ENCODE measurements around the gene DLG2. TPM values are rescaled to one million over a fixed set of nuclear protein-coding genes. Genes with fewer than 3 reads are reported as not detected.

DLG2 gene
- total and polyA plus RNA-seq, 9 of the 15 experiments (the other 6 are each of a cell fraction or from before 2014, with no cell fraction given) = 0.52 to 1.6 (median 0.95) TPM

- no peak for TF ChIP-seq ZNF444 (CRISPR knock-in tag; IDR thresholded peaks at IDR 0.05)
Observed at GRCh38 chr11:85647078-85647477, 19.9 kb upstream of the DLG2 start (continued).

GRCh38 chr11:85643191-85643614, 16.1 kb upstream of the DLG2 start:
- CTCF ChIA-PET (ENCODE audit: low intra/inter-chr PET ratio) = no interaction called here
- WGBS (ENCODE audit: insufficient coverage, low coverage, missing lambda C conversion rate) = 10% methylated on average over 2 of the region's 2 CpGs
- H3K27me3 ChIP-seq (ENCODE audit: control insufficient read depth in 2 of 2, insufficient read depth in 2 of 2, low read length in 2 of 2) = no peaks in the 10 kb centered on the region
- peaks cover under 1% of the 10 kb centered on the region; the same call in 1 of the 3 replicates for H3K36me3 ChIP-seq (ENCODE audit: control insufficient read depth, insufficient read depth, low read length)
- no peaks in the 10 kb centered on the region for H3K9me1 ChIP-seq (ENCODE audit: control insufficient read depth, insufficient read depth, low read length)
- FAIRE-seq = no peak
- POLR2A ChIA-PET = interaction anchor here (1.0 kb wide), 1 partner anchor 15 kb away, joined by 6 read pairs; the partner anchor contains the start of gene TMEM126B
- no TSS peak for BruUV-seq (replicated peaks)
- no peaks in the 10 kb centered on the region for H3K9me3 ChIP-seq (replicated peaks; ENCODE audit: control insufficient read depth, insufficient read depth, low read depth, low read length)
- DNase-seq (ENCODE audit: extremely low read depth in 1 of 4, low spot score in 3 of 4) = peak in 1 of 4 experiments; percentile 36
- TF ChIP-seq THRB (CRISPR knock-in tag; conservative IDR thresholded peaks at IDR 0.05) (no peak), PHF8 (IDR thresholded peaks at IDR 0.05; ENCODE audit: borderline replicate concordance, low read length) (no peak), NFIX (CRISPR knock-in tag; IDR thresholded peaks at IDR 0.05; ENCODE audit: low read depth) (peak; percentile 39; the same call in 1 of the 2 replicates), RCOR1 (IDR thresholded peaks at IDR 0.05; ENCODE audit: borderline replicate concordance in 1 of 2, low read depth in 2 of 2, low read length in 2 of 2) (peak in 1 of 2 experiments; percentile 21; a peak in 1 of 4 replicates), KDM1A (IDR thresholded peaks at IDR 0.05) (peak in 1 of 2 experiments; percentile 66; a peak in 2 of 4 replicates), ZNF589 (CRISPR knock-in tag; IDR thresholded peaks at IDR 0.05; ENCODE audit: low read depth) (no peak), NFIC (IDR thresholded peaks at IDR 0.05) (peak; percentile 95), PPARD (CRISPR knock-in tag; IDR thresholded peaks at IDR 0.05) (no peak), ARID2 (IDR thresholded peaks at IDR 0.05) (no peak), ZNF324 (CRISPR knock-in tag; IDR thresholded peaks at IDR 0.05) (no peak), FOXJ2 (tag; IDR thresholded peaks at IDR 0.05) (peak; percentile 60; the same call in 1 of the 2 replicates), CBX3 (IDR thresholded peaks at IDR 0.05; ENCODE audit: borderline replicate concordance in 1 of 2, low read length in 2 of 2) (no peak), GMEB1 (CRISPR knock-in tag; IDR thresholded peaks at IDR 0.05) (no peak), SIN3A (IDR thresholded peaks at IDR 0.05; ENCODE audit: borderline replicate concordance in 2 of 2, control insufficient read depth in 1 of 2, low read depth in 2 of 2, low read length in 2 of 2) (no peak), ZNF431 (CRISPR knock-in tag; IDR thresholded peaks at IDR 0.05) (no peak), CBFA2T3 (IDR thresholded peaks at IDR 0.05) (peak; percentile 36; the same call in 1 of the 2 replicates)
- no peak overlapping the region for H3K27ac ChIP-seq (ENCODE audit: extremely low read depth, low read depth, low read length)
- H3K4me1 ChIP-seq (replicated peaks in 1 of 2; ENCODE audit: control insufficient read depth in 2 of 2, insufficient read depth in 2 of 2, low read length in 2 of 2) = no peaks in the 10 kb centered on the region; a peak in 1 of 5 replicates
- H3K9ac ChIP-seq (ENCODE audit: insufficient read depth in 1 of 2, low read depth in 2 of 2, low read length in 2 of 2) = no peak overlapping the region
- intact Hi-C loops (cut with micrococcal nuclease) (no loop called here), in situ Hi-C loops (cut with MboI) (no loop called here)
- no peak overlapping the region for H3K4me3 ChIP-seq
- H4K20me1 ChIP-seq (replicated peaks; ENCODE audit: control insufficient read depth, insufficient read depth, low read length) = no peaks in the 10 kb centered on the region
- H3K79me2 ChIP-seq (ENCODE audit: control insufficient read depth, insufficient read depth, low read length) = peaks cover 9% of the 10 kb centered on the region; the same call in 1 of the 3 replicates
- no peak for ATAC-seq
- H3K4me2 ChIP-seq (ENCODE audit: insufficient read depth, low read length) = no peak overlapping the region
- H2AFZ ChIP-seq (ENCODE audit: low read depth, low read length) = no peak overlapping the region

Data from K562 (cell line).